ENCODE results near the gene CHST11.

CHST11 gene

GRCh38 chr12:104749545-104749944 is 292.8 kb downstream of the CHST11 start:
- TF ChIP-seq EZH2phosphoT487 (IDR thresholded peaks at IDR 0.05; ENCODE audit: borderline replicate concordance, low read length) (no peak), CTCF (IDR thresholded peaks at IDR 0.05; ENCODE audit: low read depth, low read length, poor library complexity, severe bottlenecking) (no peak)
- Histone ChIP-seq H3K27me3 (ENCODE audit: control insufficient read depth, low read length) (peaks cover 18% of the 10 kb centered on the region; the same call in 1 of the 2 replicates), H3K9me2 (replicated peaks; ENCODE audit: control insufficient read depth, low read length) (no peaks in the 10 kb centered on the region), H3F3A (ENCODE audit: control insufficient read depth, insufficient read depth) (no peaks in the 10 kb centered on the region), H3K27ac (ENCODE audit: low read depth, low read length) (no peak overlapping the region), H3K4me3 (ENCODE audit: low read length) (no peak overlapping the region), H4K20me1 (ENCODE audit: control insufficient read depth, insufficient read depth, low read depth, low read length) (peaks cover 3% of the 10 kb centered on the region; the same call in 1 of the 2 replicates), H3K4me2 (ENCODE audit: low read length) (no peak overlapping the region), H3K4me1 (ENCODE audit: control insufficient read depth, low read length) (peaks cover 20% of the 10 kb centered on the region), H3K36me3 (ENCODE audit: control insufficient read depth, low read length) (no peaks in the 10 kb centered on the region), H3K9me3 (ENCODE audit: control insufficient read depth, insufficient read depth, low read length) (no peaks in the 10 kb centered on the region), H3K79me2 (ENCODE audit: control insufficient read depth, low read length) (no peaks in the 10 kb centered on the region)

GRCh38 chr12:104750061-104750460 is 293.3 kb downstream of the CHST11 start:
- Histone ChIP-seq H3K4me2 (ENCODE audit: low read length) (no peak overlapping the region), H3K9me2 (replicated peaks; ENCODE audit: control insufficient read depth, low read length) (no peaks in the 10 kb centered on the region), H3K4me3 (ENCODE audit: low read length) (no peak overlapping the region), H3K36me3 (ENCODE audit: control insufficient read depth, low read length) (no peaks in the 10 kb centered on the region), H3K4me1 (ENCODE audit: control insufficient read depth, low read length) (peaks cover 20% of the 10 kb centered on the region), H3F3A (ENCODE audit: control insufficient read depth, insufficient read depth) (no peaks in the 10 kb centered on the region), H3K27ac (ENCODE audit: low read depth, low read length) (no peak overlapping the region), H3K27me3 (ENCODE audit: control insufficient read depth, low read length) (peaks cover 18% of the 10 kb centered on the region; the same call in 1 of the 2 replicates), H4K20me1 (ENCODE audit: control insufficient read depth, insufficient read depth, low read depth, low read length) (peaks cover 3% of the 10 kb centered on the region; the same call in 1 of the 2 replicates), H3K79me2 (ENCODE audit: control insufficient read depth, low read length) (no peaks in the 10 kb centered on the region), H3K9me3 (ENCODE audit: control insufficient read depth, insufficient read depth, low read length) (no peaks in the 10 kb centered on the region)
- no peak for TF ChIP-seq EZH2phosphoT487 (IDR thresholded peaks at IDR 0.05; ENCODE audit: borderline replicate concordance, low read length)
- TF ChIP-seq CTCF (IDR thresholded peaks at IDR 0.05; ENCODE audit: low read depth, low read length, poor library complexity, severe bottlenecking) = no peak

- TF ChIP-seq CTCF (IDR thresholded peaks at IDR 0.05; ENCODE audit: low read depth, low read length, poor library complexity, severe bottlenecking) (no peak), EZH2phosphoT487 (IDR thresholded peaks at IDR 0.05; ENCODE audit: borderline replicate concordance, low read length) (no peak)
- peaks cover 3% of the 10 kb centered on the region; the same call in 1 of the 2 replicates for H4K20me1 ChIP-seq (ENCODE audit: control insufficient read depth, insufficient read depth, low read depth, low read length)
- no peaks in the 10 kb centered on the region for H3K36me3 ChIP-seq (ENCODE audit: control insufficient read depth, low read length)
- no peak overlapping the region for H3K4me3 ChIP-seq (ENCODE audit: low read length)
- H3K4me1 ChIP-seq (ENCODE audit: control insufficient read depth, low read length) = peaks cover 20% of the 10 kb centered on the region
- no peaks in the 10 kb centered on the region for H3F3A ChIP-seq (ENCODE audit: control insufficient read depth, insufficient read depth)
- H3K4me2 ChIP-seq (ENCODE audit: low read length) = no peak overlapping the region
- H3K27ac ChIP-seq (ENCODE audit: low read depth, low read length) = no peak overlapping the region
- H3K79me2 ChIP-seq (ENCODE audit: control insufficient read depth, low read length) = no peaks in the 10 kb centered on the region
- no peaks in the 10 kb centered on the region for H3K9me3 ChIP-seq (ENCODE audit: control insufficient read depth, insufficient read depth, low read length)
- H3K27me3 ChIP-seq (ENCODE audit: control insufficient read depth, low read length) = peaks cover 14% of the 10 kb centered on the region; the same call in 1 of the 2 replicates
- no peaks in the 10 kb centered on the region for H3K9me2 ChIP-seq (replicated peaks; ENCODE audit: control insufficient read depth, low read length)
These were observed 294.4 kb downstream of the CHST11 start for GRCh38 chr12:104751120-104751519.

All from DOHH2 (cell line).